GM19397 (cell line): Measurements from ENCODE around the gene PTH2R.
A peak's percentile ranks its signal among the peaks of the same experiment; 100 is the strongest.
"Not testable (repeated sequence)": the region's sequence is repeated elsewhere in the genome, so short reads cannot be mapped to it uniquely, and the experiment has no call there.

Source experiments
- ATAC-seq: cut with Tn5 transposase; IDR thresholded peaks from one replicate; pipeline ENCODE4 v1.9.1; 2021; ENCODE audit warnings: mild to moderate bottlenecking, moderate library complexity; ENCODE audit not compliant: unreplicated experiment

PTH2R gene

GRCh38 chr2:208392300-208392699 is 14.3 kb upstream of the PTH2R start:
- no peak for ATAC-seq

GRCh38 chr2:208396796-208397195 is 9.8 kb upstream of the PTH2R start:
- not testable (repeated sequence) for ATAC-seq

GRCh38 chr2:208399201-208399600 is 7.4 kb upstream of the PTH2R start:
- no peak for ATAC-seq

GRCh38 chr2:208407667-208408066 is 1.1 kb downstream of the PTH2R start:
- no peak for ATAC-seq

GRCh38 chr2:208413931-208414330 is 7.3 kb downstream of the PTH2R start:
- no peak for ATAC-seq

- no peak for ATAC-seq
Observed at GRCh38 chr2:208415255-208415654, 8.7 kb downstream of the PTH2R start.

- ATAC-seq: no peak
Observed at GRCh38 chr2:208415897-208416296, 9.3 kb downstream of the PTH2R start.

- ATAC-seq: no peak
Observed at GRCh38 chr2:208426412-208427045, 19.9 kb downstream of the PTH2R start.

- no peak for ATAC-seq
Observed at GRCh38 chr2:208437755-208438154, 31.2 kb downstream of the PTH2R start.

GRCh38 chr2:208440716-208441115 is 34.1 kb downstream of the PTH2R start:
- ATAC-seq: no peak

GRCh38 chr2:208441951-208442350 is 35.4 kb downstream of the PTH2R start:
- ATAC-seq: no peak

GRCh38 chr2:208447447-208447846 is 40.9 kb downstream of the PTH2R start:
- not testable (repeated sequence) for ATAC-seq

- no peak for ATAC-seq
Observed at GRCh38 chr2:208451061-208451460, 44.5 kb downstream of the PTH2R start.

- ATAC-seq: no peak
Observed at GRCh38 chr2:208454861-208455260, 48.3 kb downstream of the PTH2R start.

- ATAC-seq: no peak
Observed at GRCh38 chr2:208463721-208464120, 57.1 kb downstream of the PTH2R start.

- ATAC-seq: no peak
Observed at GRCh38 chr2:208464205-208464604, 57.6 kb downstream of the PTH2R start.

- peak; percentile 67 for ATAC-seq
Observed at GRCh38 chr2:208466151-208466919, 59.7 kb downstream of the PTH2R start.

- no peak for ATAC-seq
Observed at GRCh38 chr2:208466920-208467298, 60.3 kb downstream of the PTH2R start.

- no peak for ATAC-seq
Observed at GRCh38 chr2:208467564-208467963, 61.0 kb downstream of the PTH2R start.

GRCh38 chr2:208477741-208478140 is 71.1 kb downstream of the PTH2R start:
- no peak for ATAC-seq

GRCh38 chr2:208479342-208479741 is 72.8 kb downstream of the PTH2R start:
- peak; percentile 73 for ATAC-seq

- ATAC-seq: not testable (repeated sequence)
Observed at GRCh38 chr2:208481945-208482344, 75.4 kb downstream of the PTH2R start.
